ENCODE data around the gene TMEM74B.
"Not testable (repeated sequence)": the region's sequence is repeated elsewhere in the genome, so short reads cannot be mapped to it uniquely, and the experiment has no call there.

TMEM74B gene

GRCh38 chr20:1178103-1178502, 6.7 kb downstream of the TMEM74B start:
- DNase-seq: no peak

GRCh38 chr20:1177680-1178079, 7.1 kb downstream of the TMEM74B start:
- no peak for DNase-seq

GRCh38 chr20:1174787-1175186, 10.0 kb downstream of the TMEM74B start:
- no peak for DNase-seq

- DNase-seq: no peak
These were observed 11.1 kb downstream of the TMEM74B start for GRCh38 chr20:1173698-1174097.

GRCh38 chr20:1171461-1172093, 13.2 kb downstream of the TMEM74B start:
- DNase-seq: no peak

GRCh38 chr20:1169224-1169623, 15.6 kb downstream of the TMEM74B start:
- no peak for DNase-seq

GRCh38 chr20:1166948-1167720, 17.6 kb downstream of the TMEM74B start:
- no peak for DNase-seq

GRCh38 chr20:1165941-1166340, 18.8 kb downstream of the TMEM74B start:
- no peak for DNase-seq

- DNase-seq: no peak
These were observed 19.3 kb downstream of the TMEM74B start for GRCh38 chr20:1165521-1165920.

- no peak for DNase-seq
These were observed 19.9 kb downstream of the TMEM74B start for GRCh38 chr20:1164871-1165270.

- no peak for DNase-seq
These were observed 21.1 kb downstream of the TMEM74B start for GRCh38 chr20:1163653-1164052.

- no peak for DNase-seq
These were observed 21.7 kb downstream of the TMEM74B start for GRCh38 chr20:1163105-1163504.

GRCh38 chr20:1160991-1161390, 23.8 kb downstream of the TMEM74B start:
- DNase-seq: no peak

- DNase-seq: no peak
These were observed 24.3 kb downstream of the TMEM74B start for GRCh38 chr20:1160496-1160895.

GRCh38 chr20:1155342-1155741, 29.4 kb downstream of the TMEM74B start:
- DNase-seq: no peak

GRCh38 chr20:1154691-1155090, 30.1 kb downstream of the TMEM74B start:
- DNase-seq: no peak

- no peak for DNase-seq
These were observed 30.6 kb downstream of the TMEM74B start for GRCh38 chr20:1154226-1154625.

GRCh38 chr20:1150968-1151367, 33.8 kb downstream of the TMEM74B start:
- DNase-seq: no peak

- DNase-seq: no peak
These were observed 34.6 kb downstream of the TMEM74B start for GRCh38 chr20:1150218-1150617.

- not testable (repeated sequence) for DNase-seq
These were observed 35.0 kb downstream of the TMEM74B start for GRCh38 chr20:1149812-1150211.

GRCh38 chr20:1146957-1147356, 37.8 kb downstream of the TMEM74B start:
- no peak for DNase-seq

GRCh38 chr20:1144401-1145172, 40.2 kb downstream of the TMEM74B start:
- no peak for DNase-seq

GRCh38 chr20:1137236-1137635, 47.5 kb downstream of the TMEM74B start:
- DNase-seq: no peak

- no peak for DNase-seq
These were observed 49.9 kb downstream of the TMEM74B start for GRCh38 chr20:1134836-1135235.
